Esophagus (tissue), 2 donors: ENCODE data around the gene ANO9. TPM values are rescaled to one million over a fixed set of nuclear protein-coding genes. Genes with fewer than 3 reads are reported as not detected.

Experiments
- H3K27ac ChIP-seq, 2 donors: one replicate each; pipeline ENCODE4 v1.5.1; 2013; ENCODE audit warnings: low read depth in 2 of 2, mild to moderate bottlenecking in 2 of 2, inconsistent platforms in 1 of 2, low read length in 1 of 2, moderate library complexity in 1 of 2
- H3K27me3 ChIP-seq, 2 donors: one replicate each; pipeline ENCODE4 v1.6.1; 2013; ENCODE audit warnings: low read length in 2 of 2, control low read depth in 1 of 2, mild to moderate bottlenecking in 1 of 2; ENCODE audit not compliant: insufficient read depth in 2 of 2, control insufficient read depth in 1 of 2
- H3K36me3 ChIP-seq, 2 donors: one replicate each; pipeline ENCODE4 v1.6.1; 2013; ENCODE audit warnings: low read length in 1 of 2; ENCODE audit not compliant: control insufficient read depth in 2 of 2, insufficient read depth in 2 of 2
- H3K4me1 ChIP-seq, 2 donors: one replicate each; pipeline ENCODE4 v1.6.1; 2013; ENCODE audit warnings: low read length in 1 of 2; ENCODE audit not compliant: control insufficient read depth in 2 of 2, insufficient read depth in 2 of 2
- H3K4me3 ChIP-seq, 2 donors: one replicate each; pipeline ENCODE4 v1.5.1; 2013; ENCODE audit warnings: low read length in 2 of 2, mild to moderate bottlenecking in 2 of 2, low read depth in 1 of 2, moderate library complexity in 1 of 2
- H3K9me3 ChIP-seq, 2 donors: one replicate each; pipeline ENCODE4 v1.6.1; 2013; ENCODE audit warnings: mild to moderate bottlenecking in 2 of 2, low read depth in 1 of 2, low read length in 1 of 2, moderate library complexity in 1 of 2; ENCODE audit not compliant: control insufficient read depth in 2 of 2, insufficient read depth in 1 of 2
- WGBS, 2 donors: extraction: QIAGEN DNeasy Blood & Tissue Kit; methylation state at CpG; one replicate each; pipeline ENCODE4 v1.1.7; 2013; 5-methylcytosine and 5-hydroxymethylcytosine counted together
- polyA plus RNA-seq, 2 donors: library from polyadenylated mRNA; stranded (reverse); fragments of 200-250 nt; gene quantifications; one replicate each; pipeline ENCODE4 v1.2.3, GENCODE V29; 2013
- donor health status: healthy with polysubstance abuse.
- donor health status: Bipolar disorder and iron deficiency.

The ANO9 gene
- polyA plus RNA-seq, 2 donors, result 18.1 to 40.4 TPM

GRCh38 chr11:446891-447290 is 5.1 kb upstream of the ANO9 start:
- no peaks in the 10 kb centered on the region for H3K27me3 ChIP-seq
- no peaks in the 10 kb centered on the region for H3K9me3 ChIP-seq
- peak overlapping the region; percentile 22 to 24 for H3K27ac ChIP-seq
- peaks cover 5 to 21% of the 10 kb centered on the region in 2 donors for H3K4me1 ChIP-seq
- WGBS, 2 donors, result 61 to 64% methylated on average over 7 of the region's 7 CpGs
- H3K36me3 ChIP-seq, result no peaks in the 10 kb centered on the region
- no peak overlapping the region for H3K4me3 ChIP-seq

- 68 to 73% methylated on average over 20 of the region's 20 CpGs for WGBS, 2 donors
- Histone ChIP-seq H3K27me3 (no peaks in the 10 kb centered on the region), H3K4me1 (peaks cover 0 to 20% of the 10 kb centered on the region in 2 donors), H3K4me3 (no peak overlapping the region), H3K9me3 (no peaks in the 10 kb centered on the region), H3K36me3 (no peaks in the 10 kb centered on the region), H3K27ac (peak overlapping the region in 1 of 2 donors; percentile 53)
Observed at GRCh38 chr11:445765-446588, 4.2 kb upstream of the ANO9 start.

DNA sequence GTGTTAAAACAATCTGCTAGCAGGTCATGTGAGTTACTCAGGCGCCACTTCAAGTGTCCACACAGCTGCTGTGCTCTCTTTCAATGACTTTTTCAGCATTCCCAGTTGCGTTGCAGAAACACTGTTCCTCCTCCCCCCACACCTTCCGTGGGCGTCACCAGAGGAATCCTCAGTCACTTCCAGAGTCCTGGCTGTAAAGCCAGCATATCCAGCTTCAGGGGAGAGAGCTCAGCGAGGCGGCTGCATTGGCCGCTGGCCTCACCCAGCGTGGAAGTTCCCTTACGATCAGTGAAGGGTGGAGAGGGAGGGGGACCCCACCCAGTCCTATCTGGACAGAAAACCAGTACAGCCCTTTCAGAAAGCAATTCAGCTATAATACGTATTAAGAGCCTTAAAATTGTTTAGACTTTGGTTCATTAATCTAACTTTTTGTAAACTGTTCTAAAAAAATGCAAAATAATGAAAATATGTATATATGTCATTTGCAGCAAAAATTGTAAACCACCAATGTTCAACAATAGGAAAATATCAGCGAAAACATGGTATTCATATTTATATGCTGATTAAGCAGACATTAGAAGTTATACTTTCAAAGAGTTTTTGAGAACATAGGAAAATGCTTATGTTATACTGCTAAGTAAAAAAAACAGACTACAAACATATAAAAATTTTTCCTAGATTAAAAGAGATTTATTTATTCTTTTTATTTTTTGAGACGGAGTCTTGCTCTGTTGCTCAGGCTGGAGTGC is 2.8 kb upstream of the ANO9 start:
- Histone ChIP-seq H3K9me3 (no peaks in the 10 kb centered on the region), H3K36me3 (no peaks in the 10 kb centered on the region), H3K4me3 (no peak overlapping the region), H3K27ac (peak overlapping the region; percentile 8 to 59), H3K4me1 (peaks cover 0 to 26% of the 10 kb centered on the region in 2 donors), H3K27me3 (no peaks in the 10 kb centered on the region)
- 25 to 27% methylated on average over 12 of the region's 12 CpGs for WGBS, 2 donors

DNA sequence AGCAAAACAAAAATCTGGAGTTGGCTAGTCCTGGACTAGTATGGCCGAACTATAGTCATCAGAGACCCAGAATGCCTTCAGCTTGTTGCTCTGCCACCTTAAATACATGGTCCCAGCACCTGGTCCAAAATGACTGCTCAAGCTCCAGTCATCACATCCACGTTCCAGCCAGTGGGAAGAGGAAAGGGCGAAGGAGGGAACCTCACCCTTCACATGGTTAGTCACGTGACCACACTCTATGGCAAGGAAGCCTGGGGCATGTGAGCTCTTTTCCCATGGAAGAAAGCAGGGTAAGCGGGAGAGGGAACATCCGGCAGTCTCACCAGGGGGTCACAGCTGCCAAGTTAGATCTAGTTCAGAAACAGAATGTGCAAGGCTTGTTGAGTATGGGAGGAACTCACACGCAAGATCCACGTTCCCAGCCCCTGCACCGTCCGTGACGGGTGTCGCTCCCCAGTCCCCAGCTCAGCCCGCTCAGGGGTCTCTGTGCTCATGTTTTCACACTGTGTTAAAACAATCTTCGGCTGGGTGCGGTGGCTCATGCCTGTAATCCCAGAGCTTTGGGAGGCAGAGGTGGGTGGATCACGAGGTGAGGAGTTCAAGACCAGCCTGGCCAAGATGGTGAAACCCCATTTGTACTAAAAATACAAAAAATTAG is 1.9 kb upstream of the ANO9 start:
- no peaks in the 10 kb centered on the region for H3K27me3 ChIP-seq
- H3K36me3 ChIP-seq, result no peaks in the 10 kb centered on the region
- H3K4me3 ChIP-seq, result no peak overlapping the region
- no peaks in the 10 kb centered on the region for H3K9me3 ChIP-seq
- peaks cover 0 to 26% of the 10 kb centered on the region in 2 donors for H3K4me1 ChIP-seq
- WGBS, 2 donors, result 73% methylated on average over 16 of the region's 16 CpGs
- H3K27ac ChIP-seq, result no peak overlapping the region

- no peaks in the 10 kb centered on the region for H3K27me3 ChIP-seq
Observed at GRCh38 chr11:442611-443081, 835 bp upstream of the ANO9 start.

DNA sequence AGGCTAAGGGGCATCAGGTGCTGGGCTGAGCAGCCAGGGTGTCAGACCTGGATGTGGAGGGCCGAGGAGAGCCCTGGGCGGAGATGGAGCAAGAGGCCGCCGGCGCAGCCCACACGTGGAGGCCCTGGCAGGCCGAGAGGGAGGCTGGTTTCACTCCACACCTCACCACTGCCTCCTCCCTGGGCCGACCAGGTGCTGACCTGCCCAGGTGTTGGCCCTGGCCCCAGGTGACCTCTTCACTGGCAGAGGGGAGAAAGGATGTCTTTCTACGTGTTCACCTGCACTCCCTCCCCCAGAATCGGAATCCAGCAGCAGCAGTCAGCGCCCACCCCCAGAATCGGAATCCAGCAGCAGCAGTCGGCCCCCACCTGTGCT is 781 bp downstream of the ANO9 start:
- H3K27me3 ChIP-seq, result no peaks in the 10 kb centered on the region
- WGBS, 2 donors, result 50 to 60% methylated on average over 11 to 13 of the region's 13 CpGs
- H3K36me3 ChIP-seq, result no peaks in the 10 kb centered on the region
- H3K27ac ChIP-seq, result no peak overlapping the region
- H3K4me1 ChIP-seq, result peaks cover 0 to 19% of the 10 kb centered on the region in 2 donors
- H3K4me3 ChIP-seq, result peak overlapping the region; percentile 34 to 50
- H3K9me3 ChIP-seq, result no peaks in the 10 kb centered on the region

More at GRCh38 chr11:442611-443081, 835 bp upstream of the ANO9 start:
- Histone ChIP-seq H3K4me1 (peaks cover 0 to 23% of the 10 kb centered on the region in 2 donors), H3K9me3 (no peaks in the 10 kb centered on the region), H3K27ac (no peak overlapping the region), H3K4me3 (no peak overlapping the region), H3K36me3 (no peaks in the 10 kb centered on the region)
- WGBS, 2 donors, result 65 to 75% methylated on average over 16 of the region's 16 CpGs

DNA sequence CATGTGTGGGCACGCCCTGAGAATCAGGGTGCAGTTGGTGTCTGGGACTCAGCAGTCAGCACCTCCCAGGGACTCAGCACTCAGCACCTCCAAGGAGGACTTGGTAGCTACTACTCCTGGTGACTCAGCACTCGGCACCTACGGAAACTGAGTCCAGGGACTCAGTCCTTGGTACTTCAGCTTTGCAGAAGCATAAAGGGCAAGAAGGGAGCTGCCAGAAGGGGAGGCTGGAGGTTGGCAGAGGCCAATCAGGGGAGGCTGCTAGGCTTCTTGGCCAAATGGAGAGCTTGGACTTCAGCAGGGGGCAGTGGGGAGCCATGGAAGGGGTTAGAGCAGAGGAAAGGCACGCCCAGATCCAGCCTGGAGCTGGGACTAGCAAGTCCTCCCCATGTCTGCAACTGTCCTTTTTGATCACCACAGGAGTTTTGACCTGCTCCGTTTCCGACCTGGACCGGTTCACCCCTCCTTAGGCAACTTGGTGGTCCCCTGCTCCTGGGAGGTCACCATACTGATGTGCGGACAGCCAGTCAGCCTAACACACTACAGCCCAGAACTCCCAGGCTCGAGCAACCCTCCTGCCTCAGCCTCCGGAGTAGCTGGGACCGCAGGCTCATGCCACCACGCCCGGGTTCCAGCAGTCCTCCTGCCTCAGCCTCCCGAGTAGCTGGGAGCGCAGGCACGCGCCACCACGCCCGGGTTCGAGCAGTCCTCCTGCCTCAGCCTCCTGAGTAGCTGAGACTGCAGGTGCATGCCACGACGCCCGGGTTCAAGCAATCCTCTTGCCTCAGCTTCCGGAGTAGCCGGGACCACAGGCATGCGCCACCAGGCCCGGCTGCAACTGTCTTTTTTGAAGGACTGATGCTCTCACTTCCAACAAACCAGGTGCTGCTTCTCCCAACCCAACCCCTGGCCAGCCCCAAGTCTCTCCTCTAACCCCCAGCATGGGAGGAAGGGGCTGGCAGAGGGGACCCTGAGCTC is 1.5 kb downstream of the ANO9 start:
- no peaks in the 10 kb centered on the region for H3K27me3 ChIP-seq
- WGBS, 2 donors, result 90 to 92% methylated on average over 27 of the region's 27 CpGs
- H3K36me3 ChIP-seq, result no peaks in the 10 kb centered on the region
- H3K4me1 ChIP-seq, result peaks cover 0 to 19% of the 10 kb centered on the region in 2 donors
- H3K4me3 ChIP-seq, result no peak overlapping the region
- no peak overlapping the region for H3K27ac ChIP-seq
- H3K9me3 ChIP-seq, result no peaks in the 10 kb centered on the region

GRCh38 chr11:439315-440064 is 2.3 kb downstream of the ANO9 start:
- H3K4me1 ChIP-seq, result peaks cover 0 to 19% of the 10 kb centered on the region in 2 donors
- no peaks in the 10 kb centered on the region for H3K36me3 ChIP-seq
- no peaks in the 10 kb centered on the region for H3K27me3 ChIP-seq
- H3K4me3 ChIP-seq, result no peak overlapping the region
- no peak overlapping the region for H3K27ac ChIP-seq
- no peaks in the 10 kb centered on the region for H3K9me3 ChIP-seq
- 74 to 77% methylated on average over 23 of the region's 23 CpGs for WGBS, 2 donors
